GM12874 (cell line): ENCODE results near the gene KIAA1328.

Source experiments
- CTCF ChIP-seq: IDR thresholded peaks from 2 replicates; pipeline ENCODE4 v1.5.1; 2011; ENCODE audit warnings: low read depth, mild to moderate bottlenecking, control low read depth, low read length, moderate library complexity; ENCODE audit not compliant: insufficient read depth

KIAA1328 gene

GRCh38 chr18:37107748-37108522 is 279.0 kb downstream of the KIAA1328 start:
- TF ChIP-seq CTCF, result no peak

GRCh38 chr18:37122877-37123276 is 293.9 kb downstream of the KIAA1328 start:
- no peak for TF ChIP-seq CTCF

GRCh38 chr18:37124516-37124915 is 295.6 kb downstream of the KIAA1328 start:
- TF ChIP-seq CTCF, result no peak

- TF ChIP-seq CTCF, result no peak
Observed at GRCh38 chr18:37135177-37135576, 306.2 kb downstream of the KIAA1328 start.

GRCh38 chr18:37138456-37138855 is 309.5 kb downstream of the KIAA1328 start:
- no peak for TF ChIP-seq CTCF

GRCh38 chr18:37139876-37140275 is 310.9 kb downstream of the KIAA1328 start:
- no peak for TF ChIP-seq CTCF

GRCh38 chr18:37144921-37145320 is 316.0 kb downstream of the KIAA1328 start:
- TF ChIP-seq CTCF, result no peak
